Ascending aorta (tissue), 2 donors: ENCODE data around the gene METTL9. TPM values are rescaled to one million over a fixed set of nuclear protein-coding genes. Genes with fewer than 3 reads are reported as not detected.

Source experiments
- DNase-seq, 2 donors: peaks; one replicate each; pipeline ENCODE4 v3.0.0-alpha.2; 2019; ENCODE audit warnings: low spot score in 2 of 2
- H3K27ac ChIP-seq, 2 donors: fragments of 200-600 bp; sonication (generic); one replicate each; pipeline ENCODE4 v1.5.1; 2016 to 2017; ENCODE audit warnings: mild to moderate bottlenecking in 1 of 2
- H3K27me3 ChIP-seq: fragments of 200-600 bp; sonication (generic); one replicate; pipeline ENCODE4 v1.5.1; 2017
- H3K36me3 ChIP-seq, 2 donors: fragments of 200-600 bp; sonication (generic); one replicate each; pipeline ENCODE4 v1.5.1; 2016
- H3K4me1 ChIP-seq, 2 donors: fragments of 200-600 bp; sonication (generic); one replicate each; pipeline ENCODE4 v1.5.1; 2016 to 2017; ENCODE audit warnings: mild to moderate bottlenecking in 1 of 2
- H3K4me3 ChIP-seq, 2 donors: fragments of 200-600 bp; sonication (generic); one replicate each; pipeline ENCODE4 v1.5.1; 2016 to 2017; ENCODE audit warnings: mild to moderate bottlenecking in 1 of 2
- H3K9me3 ChIP-seq, 2 donors: fragments of 200-600 bp; sonication (generic); one replicate each; pipeline ENCODE4 v1.5.1; 2016
- CTCF ChIP-seq, 3 experiments: fragments of 200-600 bp in 2 of 3; fragments of 450-650 bp in 1 of 3; sonication (generic) in 2 of 3; IDR thresholded peaks; one replicate each; pipeline ENCODE4 v1.5.1; 2016 to 2019; ENCODE audit warnings: antibody characterized with exemption in 3 of 3, mild to moderate bottlenecking in 1 of 3, moderate library complexity in 1 of 3
- intact Hi-C: fragments of 100-400 bp; cut with DNase I; formaldehyde crosslinking; loops from one replicate; pipeline ENCODE4 v1.15.1; 2023
- total RNA-seq: library from RNA; depleted of rRNA; stranded (reverse); fragments of >200 nt; gene quantifications from one replicate; pipeline ENCODE4 v1.1.0, GENCODE V29; 2016

Gene METTL9
- total RNA-seq, 1 donor from 2014 or later: 168 TPM

- Histone ChIP-seq H3K9me3 (no peaks in the 10 kb centered on the region), H3K4me1 (peaks cover 0 to 5% of the 10 kb centered on the region in 2 donors), H3K36me3 (peaks cover 4 to 10% of the 10 kb centered on the region in 2 donors), H3K27me3 (no peaks in the 10 kb centered on the region), H3K4me3 (no peak overlapping the region), H3K27ac (no peak overlapping the region)
- intact Hi-C loops: no loop called here
- TF ChIP-seq CTCF (IDR thresholded peaks at IDR 0.05): no peak
- no peak for DNase-seq
Measured at GRCh38 chr16:21614896-21615295, 15.5 kb downstream of the METTL9 start.

GRCh38 chr16:21617607-21618006 is 18.2 kb downstream of the METTL9 start:
- no peak for DNase-seq
- TF ChIP-seq CTCF (IDR thresholded peaks at IDR 0.05): no peak
- Histone ChIP-seq H3K9me3 (no peaks in the 10 kb centered on the region), H3K4me3 (no peak overlapping the region), H3K36me3 (peaks cover 4 to 10% of the 10 kb centered on the region in 2 donors), H3K4me1 (no peaks in the 10 kb centered on the region), H3K27ac (no peak overlapping the region), H3K27me3 (no peaks in the 10 kb centered on the region)
- intact Hi-C loops: no loop called here

- intact Hi-C loops: no loop called here
- H3K9me3 ChIP-seq: no peaks in the 10 kb centered on the region
- DNase-seq: no peak
- TF ChIP-seq CTCF (IDR thresholded peaks at IDR 0.05): no peak
- peaks cover 4 to 13% of the 10 kb centered on the region in 2 donors for H3K36me3 ChIP-seq
- no peak overlapping the region for H3K27ac ChIP-seq
- no peaks in the 10 kb centered on the region for H3K4me1 ChIP-seq
- H3K4me3 ChIP-seq: no peak overlapping the region
- H3K27me3 ChIP-seq: no peaks in the 10 kb centered on the region
Measured at GRCh38 chr16:21618281-21618680, 18.9 kb downstream of the METTL9 start.

GRCh38 chr16:21619765-21620425 is 20.5 kb downstream of the METTL9 start:
- Histone ChIP-seq H3K36me3 (peaks cover 6 to 19% of the 10 kb centered on the region in 2 donors), H3K27ac (no peak overlapping the region), H3K9me3 (no peaks in the 10 kb centered on the region), H3K4me3 (no peak overlapping the region), H3K4me1 (no peaks in the 10 kb centered on the region), H3K27me3 (no peaks in the 10 kb centered on the region)
- no peak for DNase-seq
- intact Hi-C loops: no loop called here
- TF ChIP-seq CTCF (IDR thresholded peaks at IDR 0.05): no peak

- H3K9me3 ChIP-seq: no peaks in the 10 kb centered on the region
- H3K27ac ChIP-seq: no peak overlapping the region
- intact Hi-C loops: no loop called here
- peaks cover 9 to 26% of the 10 kb centered on the region in 2 donors for H3K36me3 ChIP-seq
- H3K4me3 ChIP-seq: no peak overlapping the region
- H3K27me3 ChIP-seq: no peaks in the 10 kb centered on the region
- DNase-seq: no peak
- no peak for TF ChIP-seq CTCF (IDR thresholded peaks at IDR 0.05)
- H3K4me1 ChIP-seq: no peaks in the 10 kb centered on the region
Measured at GRCh38 chr16:21620592-21620991, 21.2 kb downstream of the METTL9 start.

- H3K4me3 ChIP-seq: no peak overlapping the region
- H3K4me1 ChIP-seq: no peaks in the 10 kb centered on the region
- no peaks in the 10 kb centered on the region for H3K27me3 ChIP-seq
- intact Hi-C loops: no loop called here
- H3K27ac ChIP-seq: no peak overlapping the region
- TF ChIP-seq CTCF (IDR thresholded peaks at IDR 0.05): no peak
- no peaks in the 10 kb centered on the region for H3K9me3 ChIP-seq
- DNase-seq: no peak
- H3K36me3 ChIP-seq: peaks cover 13 to 31% of the 10 kb centered on the region in 2 donors
Measured at GRCh38 chr16:21622545-21622944, 23.2 kb downstream of the METTL9 start.
